Activated CD4-positive, CD25-positive, alpha-beta regulatory T cell treated with anti-CD3 and anti-CD28 coated beads, Interleukin-2, amount 50 U/mL, for 16 hours (primary cell): ENCODE measurements around the gene ZYX.

Source experiments
- DNase-seq: peaks from one replicate; pipeline ENCODE4 v3.0.0-alpha.2; 2020; ENCODE audit warnings: low read depth, low spot score

Gene ZYX

GRCh38 chr7:143380646-143381426 lies at the start of gene ZYX:
TSS of gene ZYX (plus strand) at chr7:143381345. CDS start at chr7:143381572, 227 bp downstream.
- DNase-seq = peak; percentile 70

- no peak for DNase-seq
Measured at GRCh38 chr7:143334244-143334643, 46.9 kb upstream of the ZYX start.

GRCh38 chr7:143337216-143337615 lies 43.9 kb upstream of the ZYX start:
- DNase-seq = no peak

GRCh38 chr7:143341842-143342241 lies 39.3 kb upstream of the ZYX start:
- no peak for DNase-seq

GRCh38 chr7:143343596-143343995 lies 37.5 kb upstream of the ZYX start:
- DNase-seq = no peak

GRCh38 chr7:143345428-143345900 lies 35.7 kb upstream of the ZYX start:
- DNase-seq = peak; percentile 27

- DNase-seq = no peak
Measured at GRCh38 chr7:143346018-143346417, 35.1 kb upstream of the ZYX start.

GRCh38 chr7:143347950-143348349 lies 33.2 kb upstream of the ZYX start:
- DNase-seq = no peak

GRCh38 chr7:143351060-143351459 lies 30.1 kb upstream of the ZYX start:
- no peak for DNase-seq

- DNase-seq = no peak
Measured at GRCh38 chr7:143351574-143351973, 29.6 kb upstream of the ZYX start.

GRCh38 chr7:143352531-143353002 lies 28.6 kb upstream of the ZYX start:
- DNase-seq = no peak

GRCh38 chr7:143354376-143354775 lies 26.8 kb upstream of the ZYX start:
- no peak for DNase-seq

- DNase-seq = no peak
Measured at GRCh38 chr7:143354965-143355364, 26.2 kb upstream of the ZYX start.

- no peak for DNase-seq
Measured at GRCh38 chr7:143355450-143356385, 25.4 kb upstream of the ZYX start.

GRCh38 chr7:143356414-143357050 lies 24.6 kb upstream of the ZYX start:
- DNase-seq = no peak

- DNase-seq = no peak
Measured at GRCh38 chr7:143358626-143359025, 22.5 kb upstream of the ZYX start.

- DNase-seq = no peak
Measured at GRCh38 chr7:143359771-143360353, 21.3 kb upstream of the ZYX start.

GRCh38 chr7:143360788-143361551 lies 20.2 kb upstream of the ZYX start:
- DNase-seq = no peak

GRCh38 chr7:143361552-143362130 lies 19.5 kb upstream of the ZYX start:
- DNase-seq = no peak
